ENCODE results near the gene HAAO. TPM values are rescaled to one million over a fixed set of nuclear protein-coding genes. Genes with fewer than 3 reads are reported as not detected.

HAAO gene
- total RNA-seq, 4 donors from 2014 or later = 0.61 to 10.5 (median 5.2) TPM

DNA sequence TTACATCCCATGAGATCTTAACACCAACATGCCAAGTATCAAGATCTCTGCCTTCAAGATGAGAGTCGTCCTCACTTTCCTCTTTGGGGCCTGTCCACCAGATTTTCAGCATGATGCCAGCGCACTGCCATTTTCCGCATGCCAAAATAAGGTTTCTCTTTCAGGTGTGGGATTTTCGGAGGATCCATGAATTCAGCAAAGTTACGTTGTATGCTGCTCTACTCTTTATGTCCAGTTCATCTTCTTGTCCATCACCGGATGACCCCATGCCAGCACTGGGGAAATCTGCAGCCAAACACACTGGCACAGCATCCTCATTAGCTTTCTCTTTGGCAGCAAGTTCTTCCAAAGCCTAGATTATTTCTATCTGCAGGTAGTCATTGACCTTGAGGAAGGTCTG lies 4.9 kb upstream of the HAAO start:
- DNase-seq = no peak
- Histone ChIP-seq H3K36me3 (no peaks in the 10 kb centered on the region), H3K27ac (no peak overlapping the region), H3K9me3 (no peaks in the 10 kb centered on the region), H3K27me3 (no peaks in the 10 kb centered on the region), H3K4me1 (peaks cover 7 to 66% (median 25%) of the 10 kb centered on the region in 3 donors), H3K4me3 (no peak overlapping the region)
- intact Hi-C loops (cut with DNase I) = no loop called here
- 78 to 80% methylated on average over 6 of the region's 6 CpGs for WGBS, 2 donors
- TF ChIP-seq, protein P1, sequence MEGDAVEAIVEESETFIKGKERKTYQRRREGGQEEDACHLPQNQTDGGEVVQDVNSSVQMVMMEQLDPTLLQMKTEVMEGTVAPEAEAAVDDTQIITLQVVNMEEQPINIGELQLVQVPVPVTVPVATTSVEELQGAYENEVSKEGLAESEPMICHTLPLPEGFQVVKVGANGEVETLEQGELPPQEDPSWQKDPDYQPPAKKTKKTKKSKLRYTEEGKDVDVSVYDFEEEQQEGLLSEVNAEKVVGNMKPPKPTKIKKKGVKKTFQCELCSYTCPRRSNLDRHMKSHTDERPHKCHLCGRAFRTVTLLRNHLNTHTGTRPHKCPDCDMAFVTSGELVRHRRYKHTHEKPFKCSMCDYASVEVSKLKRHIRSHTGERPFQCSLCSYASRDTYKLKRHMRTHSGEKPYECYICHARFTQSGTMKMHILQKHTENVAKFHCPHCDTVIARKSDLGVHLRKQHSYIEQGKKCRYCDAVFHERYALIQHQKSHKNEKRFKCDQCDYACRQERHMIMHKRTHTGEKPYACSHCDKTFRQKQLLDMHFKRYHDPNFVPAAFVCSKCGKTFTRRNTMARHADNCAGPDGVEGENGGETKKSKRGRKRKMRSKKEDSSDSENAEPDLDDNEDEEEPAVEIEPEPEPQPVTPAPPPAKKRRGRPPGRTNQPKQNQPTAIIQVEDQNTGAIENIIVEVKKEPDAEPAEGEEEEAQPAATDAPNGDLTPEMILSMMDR (IDR thresholded peaks at IDR 0.05) = no peak
- no peak for TF ChIP-seq POLR2A (IDR thresholded peaks at IDR 0.05)

DNA sequence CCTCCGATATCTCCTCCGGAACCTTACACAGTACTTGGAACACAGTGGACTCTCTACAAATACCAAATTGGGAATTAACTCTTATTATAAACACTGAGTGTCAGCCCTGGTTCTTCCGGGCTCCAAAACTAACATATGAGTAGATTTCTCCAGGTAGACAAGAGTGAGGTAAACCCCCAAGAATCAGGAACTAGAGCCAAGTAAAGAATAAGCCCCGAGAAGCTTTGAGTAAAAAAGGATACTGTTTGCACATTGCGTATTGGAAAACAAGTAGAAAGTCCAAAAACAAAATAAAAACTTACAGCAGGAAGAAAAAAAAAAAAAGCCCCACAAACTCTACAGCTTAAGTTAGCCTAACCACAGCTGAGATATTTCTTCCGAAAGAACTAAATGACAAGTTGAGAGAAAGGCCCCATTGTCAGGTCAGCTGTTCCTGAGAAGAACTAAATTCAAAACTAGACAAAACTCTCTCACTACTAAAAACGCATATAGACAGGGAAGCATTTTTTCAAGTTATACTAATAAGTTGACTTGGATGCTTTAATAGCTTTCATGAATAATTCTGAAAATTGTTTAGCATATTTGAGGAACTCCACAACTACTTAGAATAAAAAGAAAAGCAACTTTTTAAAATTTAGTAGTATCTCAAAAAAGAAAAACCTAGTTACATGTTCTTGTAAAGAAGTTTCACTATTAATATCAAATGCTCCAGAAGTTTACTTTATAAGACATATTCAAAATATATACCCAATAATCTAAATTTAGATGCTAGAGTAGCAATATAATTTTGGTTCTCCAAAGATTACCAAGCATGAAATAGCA lies 4.3 kb upstream of the HAAO start:
- DNase-seq = no peak
- intact Hi-C loops (cut with DNase I) = no loop called here
- Histone ChIP-seq H3K9me3 (no peaks in the 10 kb centered on the region), H3K27ac (peak overlapping the region; percentile 38 to 76 (median 56)), H3K27me3 (no peaks in the 10 kb centered on the region), H3K36me3 (no peaks in the 10 kb centered on the region), H3K4me3 (no peak overlapping the region), H3K4me1 (peaks cover 11 to 71% (median 31%) of the 10 kb centered on the region in 3 donors)
- 47 to 48% methylated on average over 7 of the region's 7 CpGs for WGBS, 2 donors
- TF ChIP-seq, protein P1 (IDR thresholded peaks at IDR 0.05) = no peak
- no peak for TF ChIP-seq POLR2A (IDR thresholded peaks at IDR 0.05)

DNA sequence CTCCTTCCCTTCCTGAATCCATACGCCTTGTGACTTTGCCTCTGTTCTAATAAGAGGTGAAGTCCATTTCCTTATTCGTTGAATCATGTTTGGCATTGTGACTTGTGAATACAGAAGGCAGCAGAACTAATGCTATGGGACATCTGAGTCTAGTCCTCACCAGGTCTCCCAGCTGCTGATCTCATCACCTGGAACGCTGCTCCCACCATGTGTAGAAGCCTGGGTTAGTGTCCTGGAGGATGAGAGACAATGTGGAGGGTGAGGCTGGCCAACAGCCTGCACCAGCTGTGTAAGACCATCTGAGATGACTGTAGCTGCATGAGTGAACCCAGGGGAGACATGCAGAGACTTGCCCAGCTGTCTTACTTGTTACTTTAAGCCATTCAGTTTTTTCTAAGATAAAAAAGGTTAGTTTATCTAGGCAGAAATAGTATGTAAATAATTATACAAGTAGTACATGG lies 3.5 kb upstream of the HAAO start:
- WGBS, 2 donors = 24 to 33% methylated on average over 3 of the region's 3 CpGs
- no peaks in the 10 kb centered on the region for H3K36me3 ChIP-seq
- intact Hi-C loops (cut with DNase I) = no loop called here
- H3K27me3 ChIP-seq = no peaks in the 10 kb centered on the region
- H3K4me3 ChIP-seq = no peak overlapping the region
- H3K27ac ChIP-seq = peak overlapping the region; percentile 38 to 76 (median 58)
- H3K4me1 ChIP-seq = peaks cover 15 to 71% (median 28%) of the 10 kb centered on the region in 3 donors
- no peaks in the 10 kb centered on the region for H3K9me3 ChIP-seq
- no peak for DNase-seq
- TF ChIP-seq, protein P1 (IDR thresholded peaks at IDR 0.05) = no peak
- TF ChIP-seq POLR2A (IDR thresholded peaks at IDR 0.05) = no peak

DNA sequence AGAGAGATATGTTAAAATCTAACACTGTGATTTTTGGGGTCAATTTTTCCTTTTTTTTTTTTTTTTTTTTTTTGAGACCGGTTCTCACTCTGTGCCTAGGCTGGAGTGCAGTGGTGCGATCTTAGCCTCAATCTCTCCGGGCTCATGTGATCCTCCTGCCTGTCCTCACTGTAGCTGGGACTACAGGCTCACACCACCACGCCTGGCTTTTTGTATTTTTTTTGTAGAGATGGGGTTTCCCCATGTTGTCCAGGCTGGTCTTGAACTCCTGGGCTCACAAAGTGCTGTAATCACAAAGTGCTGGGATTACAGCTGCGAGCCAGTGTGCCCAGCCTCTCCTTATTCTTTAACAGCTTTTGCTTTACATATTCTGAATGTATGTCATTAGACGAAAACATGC lies 2.9 kb upstream of the HAAO start:
- Histone ChIP-seq H3K9me3 (no peaks in the 10 kb centered on the region), H3K4me3 (no peak overlapping the region), H3K36me3 (no peaks in the 10 kb centered on the region), H3K27ac (peak overlapping the region in 3 of 4 donors; percentile 38 to 76 (median 55)), H3K27me3 (no peaks in the 10 kb centered on the region), H3K4me1 (peaks cover 15 to 70% (median 28%) of the 10 kb centered on the region in 3 donors)
- 69 to 76% methylated on average over 6 of the region's 6 CpGs for WGBS, 2 donors
- TF ChIP-seq, protein P1 (IDR thresholded peaks at IDR 0.05) = no peak
- TF ChIP-seq POLR2A (IDR thresholded peaks at IDR 0.05) = no peak
- intact Hi-C loops (cut with DNase I) = no loop called here
- DNase-seq = no peak

DNA sequence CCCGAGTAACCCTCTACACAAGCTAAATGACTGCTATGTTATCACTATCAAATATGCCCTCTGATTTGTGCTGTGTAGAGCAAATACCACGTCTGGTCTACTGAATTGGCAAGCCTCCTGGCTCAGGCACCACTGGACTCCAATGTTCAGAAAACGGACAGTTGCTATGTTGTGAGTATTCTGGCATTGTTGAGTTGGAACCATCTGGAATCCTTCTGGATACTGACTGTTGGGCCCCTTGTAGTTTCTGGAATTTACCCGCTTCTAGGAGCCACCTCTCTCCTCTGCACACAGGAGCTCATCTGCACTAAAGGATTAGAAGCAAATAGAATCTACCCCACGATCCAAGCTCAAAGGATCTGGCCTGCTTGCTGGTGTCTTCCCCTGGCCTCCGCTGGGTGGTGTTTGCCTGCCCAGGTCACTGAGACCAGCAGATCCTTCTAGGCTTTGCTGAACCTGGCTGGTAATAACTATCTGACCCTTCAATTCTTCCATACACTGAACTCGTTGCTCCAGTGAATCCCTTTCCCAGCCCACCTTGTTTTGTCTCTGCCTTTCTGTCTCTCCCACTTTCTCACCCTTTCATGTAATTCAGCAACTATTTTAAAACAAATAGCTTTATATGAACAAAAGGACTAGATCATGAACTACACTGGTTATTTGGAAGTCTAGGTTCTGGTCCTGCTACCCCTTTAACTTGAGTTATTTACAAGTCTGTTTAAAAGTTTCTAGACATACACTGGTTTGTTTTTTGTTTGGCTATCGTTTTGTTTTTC lies 2.1 kb upstream of the HAAO start:
- DNase-seq = no peak
- H3K27me3 ChIP-seq = no peaks in the 10 kb centered on the region
- 71 to 80% methylated on average over 7 to 8 of the region's 8 CpGs for WGBS, 2 donors
- intact Hi-C loops (cut with DNase I) = no loop called here
- H3K9me3 ChIP-seq = no peaks in the 10 kb centered on the region
- H3K27ac ChIP-seq = peak overlapping the region in 3 of 4 donors; percentile 49 to 92 (median 87)
- peak overlapping the region in 1 of 4 donors; percentile 4 for H3K4me3 ChIP-seq
- H3K36me3 ChIP-seq = no peaks in the 10 kb centered on the region
- H3K4me1 ChIP-seq = peaks cover 15 to 62% (median 28%) of the 10 kb centered on the region in 3 donors
- TF ChIP-seq, protein P1 (IDR thresholded peaks at IDR 0.05) = no peak
- no peak for TF ChIP-seq POLR2A (IDR thresholded peaks at IDR 0.05)
